HCT116 (cell line): ENCODE results near the gene ALX3.

ENCODE experiments used
- ATF3 ChIP-seq: IDR thresholded peaks from 2 replicates; pipeline ENCODE4 v1.6.1; 2012
- CTCF ChIP-seq, 3 experiments: fragments of 200-600 bp in 1 of 3; sonication (generic) in 1 of 3; IDR thresholded peaks in 2 of 3; conservative IDR thresholded peaks in 1 of 3; 2 replicates each; pipeline ENCODE4 v1.5.1; 2012 to 2017; ENCODE audit warnings: low read depth in 2 of 3, low read length in 2 of 3, antibody characterized with exemption in 1 of 3, borderline replicate concordance in 1 of 3, control low read depth in 1 of 3, mild to moderate bottlenecking in 1 of 3, mixed read lengths in 1 of 3, mixed run types in 1 of 3, moderate library complexity in 1 of 3; ENCODE audit not compliant: insufficient read depth in 1 of 3
- EGR1 ChIP-seq: IDR thresholded peaks from 2 replicates; pipeline ENCODE4 v1.6.1; 2012; ENCODE audit warnings: low read depth
- EZH2phosphoT487 ChIP-seq: fragments of 200-600 bp; IDR thresholded peaks from 2 replicates; pipeline ENCODE4 v1.6.1; 2018; ENCODE audit warnings: antibody characterized with exemption, borderline replicate concordance
- FOSL1 ChIP-seq: IDR thresholded peaks from 2 replicates; pipeline ENCODE4 v1.6.1; 2012; ENCODE audit warnings: low read depth
- POLR2A ChIP-seq: IDR thresholded peaks from 2 replicates; pipeline ENCODE4 v1.7.0; 2011; ENCODE audit warnings: borderline replicate concordance; ENCODE audit not compliant: insufficient read depth, insufficient read length; ENCODE audit errors: extremely low read depth
- POLR2AphosphoS5 ChIP-seq: IDR thresholded peaks from 2 replicates; pipeline ENCODE4 v1.6.1; 2011; ENCODE audit warnings: mild to moderate bottlenecking, low read depth, low read length, moderate library complexity
- TCF7L2 ChIP-seq: IDR thresholded peaks from 2 replicates; pipeline ENCODE4 v1.7.0; 2011; ENCODE audit warnings: borderline replicate concordance, inconsistent platforms; ENCODE audit not compliant: insufficient read depth, insufficient read length; ENCODE audit errors: extremely low read depth
- ZNF274 ChIP-seq: fragments of 200-500 bp; sonication (Bioruptor generic); IDR thresholded peaks from 2 replicates; pipeline ENCODE4 v1.6.1; 2014; ENCODE audit warnings: mild to moderate bottlenecking, low read depth, low read length, inconsistent platforms

- no peak for TF ChIP-seq FOSL1
- no peak for TF ChIP-seq CTCF (IDR thresholded peaks at IDR 0.05 in 2 of 3, conservative IDR thresholded peaks at IDR 0.05 in 1 of 3; ENCODE audit: borderline replicate concordance in 1 of 3, insufficient read depth in 1 of 3, low read depth in 2 of 3, low read length in 2 of 3)
- no peak for TF ChIP-seq EZH2phosphoT487
- no peak for TF ChIP-seq POLR2A
- no peak for TF ChIP-seq TCF7L2
- TF ChIP-seq ATF3: no peak
- no peak for TF ChIP-seq ZNF274
- no peak for TF ChIP-seq POLR2AphosphoS5
- no peak for TF ChIP-seq EGR1
Measured at GRCh38 chr1:110065841-110066240, 4.6 kb downstream of the ALX3 start.
